WTC11 (cell line): Measurements from ENCODE around the gene QARS1. TPM values are rescaled to one million over a fixed set of nuclear protein-coding genes. Genes with fewer than 3 reads are reported as not detected.
A peak's percentile ranks its signal among the peaks of the same experiment; 100 is the strongest.

Experiments
- ATAC-seq: fragments of 200-7000 bp; cut with Tn5 transposase; 2 replicates; pipeline ENCODE4 v1.10.0; 2021; ENCODE audit warnings: mild to moderate bottlenecking, moderate library complexity
- CTCF ChIA-PET: fragments of 300-600 bp; sonication (Branson Sonifier 250); formaldehyde crosslinking; loops from one replicate; lab custom pipeline; 2021; ENCODE audit warnings: antibody characterized with exemption; lab: Charles Lee
- POLR2A ChIA-PET: fragments of 350-600 bp; sonication (Branson Sonifier 250); formaldehyde crosslinking; loops from one replicate; lab custom pipeline; 2021; ENCODE audit warnings: antibody characterized with exemption; lab: Charles Lee
- DNase-seq: peaks from one replicate; pipeline ENCODE4 v3.0.0; 2021; ENCODE audit warnings: low spot score
- H3K27ac Mint-ChIP-seq: 2 replicates; pipeline ENCODE4 v1.8.0; 2021; ENCODE audit warnings: mixed read lengths
- H3K27me3 Mint-ChIP-seq: 2 replicates; pipeline ENCODE4 v1.8.0; 2021; ENCODE audit warnings: low read depth, mild to moderate bottlenecking, moderate library complexity, mixed read lengths
- H3K36me3 Mint-ChIP-seq: 2 replicates; pipeline ENCODE4 v1.8.0; 2021; ENCODE audit warnings: mixed read lengths
- H3K4me1 Mint-ChIP-seq: 2 replicates; pipeline ENCODE4 v1.8.0; 2022; ENCODE audit warnings: mixed read lengths
- H3K4me3 Mint-ChIP-seq: 2 replicates; pipeline ENCODE4 v1.8.0; 2021; ENCODE audit warnings: mild to moderate bottlenecking, moderate library complexity, mixed read lengths
- H3K9me3 Mint-ChIP-seq: 2 replicates; pipeline ENCODE4 v1.8.0; 2021; ENCODE audit warnings: mixed read lengths
- ATF2 ChIP-seq: sonication (generic); formaldehyde crosslinking; IDR thresholded peaks from 2 replicates; pipeline ENCODE4 v1.8.1; 2022; ENCODE audit warnings: low read depth, missing genetic modification reagents, borderline replicate concordance
- ATF6 ChIP-seq: sonication (generic); formaldehyde crosslinking; IDR thresholded peaks from 2 replicates; pipeline ENCODE4 v1.8.1; 2023; ENCODE audit warnings: mild to moderate bottlenecking, missing genetic modification reagents
- CBFB ChIP-seq: sonication (generic); formaldehyde crosslinking; IDR thresholded peaks from 2 replicates; pipeline ENCODE4 v1.8.1; 2022; ENCODE audit warnings: mild to moderate bottlenecking, low read depth, missing genetic modification reagents
- CDX4 ChIP-seq: fragments of 250-450 bp; sonication (Bioruptor Pico); IDR thresholded peaks from 2 replicates; pipeline ENCODE4 v1.9.0; 2021; ENCODE audit warnings: moderate library complexity, mild to moderate bottlenecking, inconsistent platforms, borderline replicate concordance
- CREM ChIP-seq: sonication (generic); formaldehyde crosslinking; IDR thresholded peaks from 2 replicates; pipeline ENCODE4 v1.8.1; 2022; ENCODE audit warnings: mild to moderate bottlenecking, missing genetic modification reagents, moderate library complexity
- E2F5 ChIP-seq: sonication (generic); formaldehyde crosslinking; IDR thresholded peaks from 2 replicates; pipeline ENCODE4 v1.8.1; 2022; ENCODE audit warnings: mild to moderate bottlenecking, moderate library complexity, missing genetic modification reagents
- ELF4 ChIP-seq: sonication (generic); formaldehyde crosslinking; IDR thresholded peaks from 2 replicates; pipeline ENCODE4 v1.8.1; 2022; ENCODE audit warnings: low read depth, mild to moderate bottlenecking, moderate library complexity, missing genetic modification reagents
- ERG ChIP-seq: fragments of 250-450 bp; sonication (Bioruptor Pico); IDR thresholded peaks from 2 replicates; pipeline ENCODE4 v1.8.0; 2021; ENCODE audit warnings: mild to moderate bottlenecking
- FOXK1 ChIP-seq: sonication (generic); formaldehyde crosslinking; IDR thresholded peaks from 2 replicates; pipeline ENCODE4 v1.8.0; 2022; ENCODE audit warnings: mild to moderate bottlenecking, moderate library complexity, missing genetic modification reagents
- FOXP1 ChIP-seq: sonication (generic); formaldehyde crosslinking; IDR thresholded peaks from 2 replicates; pipeline ENCODE4 v1.8.0; 2022; ENCODE audit warnings: missing genetic modification reagents, mild to moderate bottlenecking, moderate library complexity, borderline replicate concordance
- NFATC4 ChIP-seq: fragments of 250-450 bp; sonication (Bioruptor Pico); IDR thresholded peaks from 2 replicates; pipeline ENCODE4 v1.9.0; 2021; ENCODE audit warnings: mild to moderate bottlenecking
- SMAD4 ChIP-seq: sonication (generic); formaldehyde crosslinking; IDR thresholded peaks from 2 replicates; pipeline ENCODE4 v1.8.0; 2022; ENCODE audit warnings: mild to moderate bottlenecking, missing genetic modification reagents
- SOX15 ChIP-seq: fragments of 250-450 bp; sonication (Bioruptor Pico); IDR thresholded peaks from 2 replicates; pipeline ENCODE4 v1.9.0; 2021; ENCODE audit warnings: mild to moderate bottlenecking
- STAT6 ChIP-seq: sonication (generic); formaldehyde crosslinking; conservative IDR thresholded peaks from 2 replicates; pipeline ENCODE4 v1.8.1; 2023; ENCODE audit warnings: mild to moderate bottlenecking, low read depth, missing genetic modification reagents, moderate library complexity
- TCF7 ChIP-seq: sonication (generic); formaldehyde crosslinking; IDR thresholded peaks from 2 replicates; pipeline ENCODE4 v1.8.0; 2022; ENCODE audit warnings: mild to moderate bottlenecking, low read depth, missing genetic modification reagents, moderate library complexity
- TEAD1 ChIP-seq: sonication (generic); formaldehyde crosslinking; IDR thresholded peaks from 2 replicates; pipeline ENCODE4 v1.8.0; 2022; ENCODE audit warnings: mild to moderate bottlenecking, missing genetic modification reagents
- ZNF138 ChIP-seq: sonication (generic); formaldehyde crosslinking; conservative IDR thresholded peaks from 2 replicates; pipeline ENCODE4 v1.8.1; 2022; ENCODE audit warnings: mild to moderate bottlenecking, moderate library complexity, missing genetic modification reagents
- ZNF232 ChIP-seq: sonication (generic); formaldehyde crosslinking; IDR thresholded peaks from 2 replicates; pipeline ENCODE4 v1.8.0; 2022; ENCODE audit warnings: mild to moderate bottlenecking, missing genetic modification reagents
- ZNF263 ChIP-seq: sonication (generic); formaldehyde crosslinking; IDR thresholded peaks from 2 replicates; pipeline ENCODE4 v1.8.1; 2022; ENCODE audit warnings: low read depth, mild to moderate bottlenecking, moderate library complexity, missing genetic modification reagents
- ZNF416 ChIP-seq: fragments of 250-450 bp; sonication (Bioruptor Pico); IDR thresholded peaks from 2 replicates; pipeline ENCODE4 v1.9.0; 2021; ENCODE audit warnings: mild to moderate bottlenecking, inconsistent platforms
- ZNF423 ChIP-seq: fragments of 250-450 bp; sonication (Bioruptor Pico); IDR thresholded peaks from 2 replicates; pipeline ENCODE4 v2.1.2; 2022; ENCODE audit warnings: mild to moderate bottlenecking, moderate library complexity
- total RNA-seq: library from RNA; stranded (reverse); gene quantifications from 3 replicates; pipeline ENCODE4 v1.2.3, GENCODE V29; 2021

The QARS1 gene
- total RNA-seq, 1 experiment from 2014 or later = 471 TPM

- TF ChIP-seq STAT6 (CRISPR knock-in tag) = no peak
- TF ChIP-seq TEAD1 (CRISPR knock-in tag) = 0 out of 2 replicates have a peak, but pooled peaks have one; percentile 38
- no peak for TF ChIP-seq ERG (CRISPR knock-in tag)
- TF ChIP-seq FOXK1 (CRISPR knock-in tag) = peak; percentile 70
These were observed 28.1 kb upstream of the QARS1 start, which contains the start of gene LAMB2 (continued) for GRCh38 chr3:49132437-49133225.

- DNase-seq = no peak
- H3K4me3 Mint-ChIP-seq = peak overlapping the region; percentile 89
- ATAC-seq = no peak
- no peaks in the 10 kb centered on the region for H3K9me3 Mint-ChIP-seq
- H3K27me3 Mint-ChIP-seq = no peaks in the 10 kb centered on the region; the same call in 1 of the 2 replicates
- CTCF ChIA-PET = interaction anchor here (0.6 to 3.4 kb wide), 14 partner anchors 11 to 468 kb away, joined by 3 to 36 read pairs (median 6); partner anchors contain the start of genes KLHDC8B, QRICH1, USP19 and USP4
- POLR2A ChIA-PET = interaction anchor here (0.7 to 1.5 kb wide), 5 partner anchors 11 to 125 kb away, joined by 3 to 6 read pairs (median 3); partner anchors contain the start of genes QRICH1, USP19 and WDR6
- TF ChIP-seq NFATC4 (no peak), FOXP1 (CRISPR knock-in tag) (0 out of 2 replicates have a peak, but pooled peaks have one; percentile 10)
- TF ChIP-seq, all 79 proteins: peak for 1
- Mint-ChIP-seq H3K27ac (no peak overlapping the region), H3K36me3 (no peaks in the 10 kb centered on the region), H3K4me1 (peaks cover 12% of the 10 kb centered on the region)
These were observed 27.5 kb upstream of the QARS1 start for GRCh38 chr3:49132073-49132436.

GRCh38 chr3:49131576-49131975, 27.0 kb upstream of the QARS1 start:
- ATAC-seq (no peak), DNase-seq (no peak)
- POLR2A ChIA-PET = interaction anchor here (1.5 kb wide), 1 partner anchor 38 kb away, joined by 6 read pairs; the partner anchor contains the start of gene QRICH1
- Mint-ChIP-seq H3K27ac (peak overlapping the region; percentile 5; the same call in 1 of the 2 replicates), H3K9me3 (no peaks in the 10 kb centered on the region), H3K4me1 (peaks cover 12% of the 10 kb centered on the region), H3K27me3 (no peaks in the 10 kb centered on the region; the same call in 1 of the 2 replicates), H3K4me3 (peak overlapping the region; percentile 89), H3K36me3 (no peaks in the 10 kb centered on the region)
- CTCF ChIA-PET = interaction anchor here (1.2 to 3.4 kb wide), 8 partner anchors 11 to 445 kb away, joined by 3 to 36 read pairs (median 7); partner anchors contain the start of genes KLHDC8B, NDUFAF3, QRICH1 and USP19
- TF ChIP-seq CDX4 (no peak), ATF6 (no peak), SOX15 (CRISPR knock-in tag) (no peak), CREM (CRISPR knock-in tag) (no peak), ELF4 (CRISPR knock-in tag) (no peak), ZNF138 (CRISPR knock-in tag) (no peak), SMAD4 (CRISPR knock-in tag) (no peak), ZNF416 (no peak), ZNF423 (CRISPR knock-in tag) (no peak), E2F5 (no peak), ZNF263 (CRISPR knock-in tag) (no peak), ATF2 (CRISPR knock-in tag) (no peak), ERG (CRISPR knock-in tag) (no peak), TCF7 (CRISPR knock-in tag) (no peak), ZNF232 (CRISPR knock-in tag) (no peak), CBFB (no peak)
